Hepatocyte (in vitro differentiated cells): ENCODE results near the gene VRK2. TPM values are rescaled to one million over a fixed set of nuclear protein-coding genes. Genes with fewer than 3 reads are reported as not detected.

Experiments
- DNase-seq: peaks from one replicate; pipeline ENCODE4 v3.0.0-alpha.2; 2016; ENCODE audit warnings: low spot score
- H2AFZ ChIP-seq: fragments of 200-600 bp; sonication (generic); 2 replicates; pipeline ENCODE4 v1.6.0; 2016; ENCODE audit warnings: antibody characterized with exemption, mild to moderate bottlenecking
- H3K27ac ChIP-seq: fragments of 200-600 bp; sonication (generic); 2 replicates; pipeline ENCODE4 v1.5.1; 2016; ENCODE audit warnings: mild to moderate bottlenecking
- H3K27me3 ChIP-seq: fragments of 200-600 bp; sonication (generic); 2 replicates; pipeline ENCODE4 v1.6.1; 2016
- H3K36me3 ChIP-seq: fragments of 200-600 bp; sonication (generic); replicated peaks from 2 replicates; pipeline ENCODE4 v1.5.1; 2016; ENCODE audit warnings: low read depth; ENCODE audit not compliant: insufficient read depth
- H3K4me1 ChIP-seq: fragments of 200-600 bp; sonication (generic); 2 replicates; pipeline ENCODE4 v1.5.1; 2016; ENCODE audit warnings: mild to moderate bottlenecking, moderate library complexity; ENCODE audit not compliant: insufficient read depth
- H3K4me2 ChIP-seq: fragments of 200-600 bp; sonication (generic); 2 replicates; pipeline ENCODE4 v1.6.0; 2016
- H3K4me3 ChIP-seq: fragments of 200-600 bp; sonication (generic); 2 replicates; pipeline ENCODE4 v1.5.1; 2016; ENCODE audit warnings: mild to moderate bottlenecking
- H3K79me2 ChIP-seq: fragments of 200-600 bp; sonication (generic); 2 replicates; pipeline ENCODE4 v1.6.0; 2017; ENCODE audit warnings: mild to moderate bottlenecking
- H3K9me2 ChIP-seq: fragments of 200-600 bp; sonication (generic); replicated peaks from 2 replicates; pipeline ENCODE4 v1.6.0; 2017; ENCODE audit warnings: mild to moderate bottlenecking; ENCODE audit not compliant: insufficient read depth
- H3K9me3 ChIP-seq: fragments of 200-600 bp; sonication (generic); 2 replicates; pipeline ENCODE4 v1.5.1; 2016; ENCODE audit warnings: low read depth, mild to moderate bottlenecking
- H4K20me1 ChIP-seq: fragments of 200-600 bp; sonication (generic); 2 replicates; pipeline ENCODE4 v1.6.0; 2016; ENCODE audit warnings: mild to moderate bottlenecking; ENCODE audit not compliant: insufficient read depth, poor library complexity, severe bottlenecking
- EZH2 ChIP-seq: fragments of 200-600 bp; sonication (generic); IDR thresholded peaks from 2 replicates; pipeline ENCODE4 v1.6.1; 2016; ENCODE audit warnings: antibody characterized with exemption, mild to moderate bottlenecking, borderline replicate concordance
- EZH2phosphoT487 ChIP-seq: fragments of 200-600 bp; sonication (generic); IDR thresholded peaks from one replicate; pipeline ENCODE4 v1.6.1; 2018; ENCODE audit warnings: antibody characterized with exemption, mild to moderate bottlenecking, low read depth, moderate library complexity; ENCODE audit not compliant: unreplicated experiment, severe bottlenecking
- WGBS: methylation state at CpG from one replicate; pipeline ENCODE4 v1.1.6; 2016; ENCODE audit warnings: low lambda C conversion rate; ENCODE audit errors: missing lambda C conversion rate; 5-methylcytosine and 5-hydroxymethylcytosine counted together
- polyA plus RNA-seq: library from polyadenylated mRNA; unstranded; fragments of >200 nt; fragmentation: Nextera tagmentation; extraction: Ambion mirVana; gene quantifications from 2 replicates; pipeline ENCODE4 v1.2.1, GENCODE V29; 2016
- total RNA-seq: library from RNA; depleted of rRNA; stranded (reverse); fragments of >200 nt; gene quantifications from 2 replicates; pipeline ENCODE4 v1.2.3, GENCODE V29; 2014
- TF ChIP-seq, protein P1 (sequence below): fragments of 200-600 bp; sonication (generic); IDR thresholded peaks from 2 replicates; pipeline ENCODE4 v1.5.1; 2016; ENCODE audit warnings: antibody characterized with exemption, mild to moderate bottlenecking; ENCODE audit not compliant: poor library complexity

VRK2 gene
- total and polyA plus RNA-seq, 2 experiments from 2014 or later: 16.5 to 19.3 TPM

DNA sequence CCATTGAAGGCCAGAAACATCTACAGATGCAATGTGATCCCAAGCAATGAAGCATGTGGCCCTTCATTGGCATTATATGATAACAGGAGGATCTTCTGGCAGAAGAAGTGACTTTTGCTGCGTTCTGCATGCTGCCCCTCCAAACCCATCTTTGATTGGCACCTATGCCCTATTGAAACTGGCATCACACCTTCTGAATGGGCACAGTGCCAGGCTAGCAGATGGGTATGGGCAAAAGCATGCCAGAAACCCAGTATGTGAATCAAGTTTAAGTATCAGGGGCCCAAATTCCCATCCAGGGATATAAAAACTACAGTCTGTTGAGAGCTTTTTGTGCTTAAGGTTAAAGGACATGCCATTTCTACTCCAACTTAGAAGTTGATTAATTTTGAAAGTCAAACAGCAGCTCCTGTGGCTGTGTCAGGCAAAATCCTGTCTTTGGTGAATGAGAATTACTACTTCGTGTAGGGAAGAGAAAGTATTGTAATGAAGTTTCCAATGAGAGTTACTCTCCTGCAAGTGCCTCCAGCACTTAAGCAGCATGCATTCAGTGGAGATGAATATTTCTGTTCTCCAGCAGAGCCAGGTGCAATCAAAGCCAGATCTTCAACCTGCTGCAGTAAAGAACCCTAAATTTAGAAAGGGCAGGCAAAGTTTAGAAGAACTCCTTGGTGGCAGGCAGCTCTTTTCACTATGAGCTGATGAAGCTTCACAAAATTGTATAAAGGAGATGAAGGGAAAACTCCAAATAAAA lies 8.6 kb downstream of the VRK2 start:
- Histone ChIP-seq H3K4me3 (no peak overlapping the region), H3K9me2 (no peaks in the 10 kb centered on the region), H3K79me2 (peaks cover 5% of the 10 kb centered on the region), H3K27ac (no peak overlapping the region), H2AFZ (no peak overlapping the region), H4K20me1 (peaks cover 4% of the 10 kb centered on the region), H3K36me3 (no peaks in the 10 kb centered on the region), H3K4me2 (no peak overlapping the region), H3K9me3 (no peaks in the 10 kb centered on the region), H3K4me1 (no peaks in the 10 kb centered on the region), H3K27me3 (no peaks in the 10 kb centered on the region)
- WGBS: 72% methylated on average over 2 of the region's 2 CpGs
- TF ChIP-seq, protein P1, sequence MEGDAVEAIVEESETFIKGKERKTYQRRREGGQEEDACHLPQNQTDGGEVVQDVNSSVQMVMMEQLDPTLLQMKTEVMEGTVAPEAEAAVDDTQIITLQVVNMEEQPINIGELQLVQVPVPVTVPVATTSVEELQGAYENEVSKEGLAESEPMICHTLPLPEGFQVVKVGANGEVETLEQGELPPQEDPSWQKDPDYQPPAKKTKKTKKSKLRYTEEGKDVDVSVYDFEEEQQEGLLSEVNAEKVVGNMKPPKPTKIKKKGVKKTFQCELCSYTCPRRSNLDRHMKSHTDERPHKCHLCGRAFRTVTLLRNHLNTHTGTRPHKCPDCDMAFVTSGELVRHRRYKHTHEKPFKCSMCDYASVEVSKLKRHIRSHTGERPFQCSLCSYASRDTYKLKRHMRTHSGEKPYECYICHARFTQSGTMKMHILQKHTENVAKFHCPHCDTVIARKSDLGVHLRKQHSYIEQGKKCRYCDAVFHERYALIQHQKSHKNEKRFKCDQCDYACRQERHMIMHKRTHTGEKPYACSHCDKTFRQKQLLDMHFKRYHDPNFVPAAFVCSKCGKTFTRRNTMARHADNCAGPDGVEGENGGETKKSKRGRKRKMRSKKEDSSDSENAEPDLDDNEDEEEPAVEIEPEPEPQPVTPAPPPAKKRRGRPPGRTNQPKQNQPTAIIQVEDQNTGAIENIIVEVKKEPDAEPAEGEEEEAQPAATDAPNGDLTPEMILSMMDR: no peak
- TF ChIP-seq EZH2 (no peak), EZH2phosphoT487 (no peak)
- no peak for DNase-seq

DNA sequence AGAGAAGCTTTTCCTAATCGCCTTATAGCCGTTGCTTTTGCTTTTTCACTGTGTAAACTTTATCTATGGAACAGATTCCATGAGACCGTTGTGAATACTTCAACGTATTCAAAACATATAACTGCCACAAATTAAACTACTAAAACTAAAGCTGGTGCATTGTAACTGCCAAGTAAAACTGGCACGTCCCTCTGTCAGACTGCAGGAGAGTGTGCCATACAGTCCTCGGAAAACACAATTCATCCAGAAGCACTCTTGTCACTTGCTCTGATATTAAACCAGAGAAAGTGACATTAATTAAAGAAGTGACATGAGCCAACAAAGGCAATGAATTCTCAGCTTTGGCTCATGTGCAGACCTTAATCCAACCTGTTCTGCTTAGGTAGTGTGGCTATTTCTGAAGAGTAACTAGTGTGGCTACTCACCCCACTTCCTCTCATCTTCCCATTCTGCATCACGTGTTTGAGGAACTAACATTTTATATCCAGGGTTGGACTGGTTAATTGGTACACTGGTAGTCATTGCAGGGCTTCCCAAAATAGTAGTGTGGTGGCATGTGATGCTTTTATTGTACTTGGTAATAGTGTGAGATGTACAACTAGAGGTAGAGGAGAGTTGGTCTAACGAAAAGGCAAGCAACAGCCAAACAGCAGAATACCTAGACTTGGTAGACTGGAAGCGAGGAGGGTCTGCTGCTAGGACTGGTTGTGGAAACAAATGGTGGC lies 9.7 kb downstream of the VRK2 start:
- TF ChIP-seq EZH2phosphoT487 (no peak), EZH2 (no peak)
- TF ChIP-seq, protein P1: no peak
- no peaks in the 10 kb centered on the region for H3K27me3 ChIP-seq
- no peaks in the 10 kb centered on the region for H3K4me1 ChIP-seq
- no peak overlapping the region for H3K4me3 ChIP-seq
- DNase-seq: no peak
- peaks cover 4% of the 10 kb centered on the region for H4K20me1 ChIP-seq
- no peak overlapping the region for H2AFZ ChIP-seq
- H3K9me3 ChIP-seq: no peaks in the 10 kb centered on the region
- no peaks in the 10 kb centered on the region for H3K9me2 ChIP-seq
- WGBS: 87% methylated on average over 9 of the region's 9 CpGs
- H3K27ac ChIP-seq: no peak overlapping the region
- H3K36me3 ChIP-seq: no peaks in the 10 kb centered on the region
- H3K79me2 ChIP-seq: peaks cover 5% of the 10 kb centered on the region
- no peak overlapping the region for H3K4me2 ChIP-seq

DNA sequence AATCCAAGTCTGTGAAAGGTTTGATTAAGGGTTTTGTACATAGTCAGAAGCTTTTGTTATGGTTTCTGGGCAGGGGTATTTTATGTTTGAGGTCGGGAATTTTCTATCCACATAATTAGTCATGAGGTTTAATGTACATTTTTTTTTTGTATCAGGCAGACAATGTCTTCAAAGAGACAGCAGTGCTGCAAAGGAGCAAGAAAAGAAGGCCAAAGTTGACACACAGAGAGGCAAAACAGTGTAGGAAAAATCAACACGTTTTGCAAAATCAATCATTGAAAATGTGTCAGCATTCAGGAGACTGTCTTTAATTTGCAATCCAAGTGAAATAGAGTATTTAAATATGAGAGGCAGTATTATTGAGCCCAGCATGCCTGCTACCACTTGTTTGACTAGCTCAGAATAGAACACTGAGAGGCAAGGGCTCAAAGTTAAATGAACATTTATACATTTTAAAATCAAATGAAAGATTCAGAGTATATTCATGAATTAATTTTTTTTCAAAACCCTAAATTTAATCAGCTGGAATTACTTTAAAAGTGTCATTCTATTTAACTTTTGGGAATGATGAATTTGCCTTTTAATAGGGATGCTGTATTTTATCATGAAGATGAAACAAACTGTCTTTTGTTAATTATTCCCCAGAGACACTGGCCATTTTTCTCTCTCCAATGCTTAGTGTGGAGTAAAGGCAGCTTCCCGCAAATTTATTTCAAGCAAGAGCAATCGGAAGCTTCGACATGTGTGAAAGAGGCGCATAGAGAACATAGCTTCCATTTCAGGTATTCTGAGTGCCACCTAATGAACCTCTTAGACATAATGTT lies 11.3 kb downstream of the VRK2 start:
- Histone ChIP-seq H3K79me2 (peaks cover 3% of the 10 kb centered on the region), H3K4me2 (no peak overlapping the region), H3K27me3 (no peaks in the 10 kb centered on the region), H2AFZ (no peak overlapping the region), H3K27ac (no peak overlapping the region), H3K4me1 (no peaks in the 10 kb centered on the region), H3K9me3 (no peaks in the 10 kb centered on the region), H3K4me3 (no peak overlapping the region), H4K20me1 (peaks cover under 1% of the 10 kb centered on the region), H3K9me2 (no peaks in the 10 kb centered on the region), H3K36me3 (no peaks in the 10 kb centered on the region)
- no peak for DNase-seq
- TF ChIP-seq EZH2phosphoT487: no peak
- TF ChIP-seq EZH2: no peak
- TF ChIP-seq, protein P1: no peak
- WGBS: 81% methylated on average over 6 of the region's 6 CpGs
